IPS DF 4.7 (cell line): Measurements from ENCODE around the gene CAMTA1.

Source experiments
- DNase-seq: peaks from one replicate; pipeline ENCODE4 v3.0.0-alpha.2; 2013; ENCODE audit warnings: low spot score; ENCODE audit errors: extremely low read depth

The CAMTA1 gene

GRCh38 chr1:7485826-7486225, 700.6 kb downstream of the CAMTA1 start:
- DNase-seq: no peak

GRCh38 chr1:7487766-7488474, 702.7 kb downstream of the CAMTA1 start:
- DNase-seq: no peak

GRCh38 chr1:7488475-7488842, 703.2 kb downstream of the CAMTA1 start:
- DNase-seq: no peak

- no peak for DNase-seq
These were observed 704.3 kb downstream of the CAMTA1 start for GRCh38 chr1:7489586-7489985.

- no peak for DNase-seq
These were observed 705.3 kb downstream of the CAMTA1 start for GRCh38 chr1:7490576-7490975.

GRCh38 chr1:7491109-7491817, 706.0 kb downstream of the CAMTA1 start:
- DNase-seq: no peak

- no peak for DNase-seq
These were observed 706.5 kb downstream of the CAMTA1 start for GRCh38 chr1:7491818-7492173.

- no peak for DNase-seq
These were observed 708.6 kb downstream of the CAMTA1 start for GRCh38 chr1:7493711-7494454.

GRCh38 chr1:7495962-7496361, 710.7 kb downstream of the CAMTA1 start:
- DNase-seq: no peak

- no peak for DNase-seq
These were observed 711.9 kb downstream of the CAMTA1 start for GRCh38 chr1:7497107-7497637.

GRCh38 chr1:7500381-7501083, 715.3 kb downstream of the CAMTA1 start:
- no peak for DNase-seq

- DNase-seq: no peak
These were observed 715.8 kb downstream of the CAMTA1 start for GRCh38 chr1:7501084-7501491.

- no peak for DNase-seq
These were observed 716.7 kb downstream of the CAMTA1 start for GRCh38 chr1:7501723-7502603.

GRCh38 chr1:7503691-7504437, 718.6 kb downstream of the CAMTA1 start:
- DNase-seq: no peak

GRCh38 chr1:7504438-7504720, 719.1 kb downstream of the CAMTA1 start:
- no peak for DNase-seq

GRCh38 chr1:7505094-7505770, 720.0 kb downstream of the CAMTA1 start:
- no peak for DNase-seq

- no peak for DNase-seq
These were observed 720.7 kb downstream of the CAMTA1 start for GRCh38 chr1:7505771-7506453.

- DNase-seq: no peak
These were observed 721.4 kb downstream of the CAMTA1 start for GRCh38 chr1:7506454-7507284.
